ENCODE measurements around the gene GPT2. TPM values are rescaled to one million over a fixed set of nuclear protein-coding genes. Genes with fewer than 3 reads are reported as not detected.
"Not testable (repeated sequence)": the region's sequence is repeated elsewhere in the genome, so short reads cannot be mapped to it uniquely, and the experiment has no call there.

GPT2 gene
- total and polyA plus RNA-seq, 7 donors = 25.7 to 110 (median 52.5) TPM

GRCh38 chr16:46862555-46863447 lies 21.4 kb upstream of the GPT2 start:
- H3K27ac ChIP-seq = peak overlapping the region; percentile 76
- TF ChIP-seq CTCF (IDR thresholded peaks at IDR 0.05) = no peak
- peaks cover 12% of the 10 kb centered on the region for H3K4me1 ChIP-seq
- intact Hi-C loops (cut with DNase I) = no loop called here
- no peaks in the 10 kb centered on the region for H3K27me3 ChIP-seq (ENCODE audit: insufficient read depth in 3 of 3, low read length in 2 of 3)
- no peaks in the 10 kb centered on the region for H3K9me3 ChIP-seq
- H3K4me3 ChIP-seq = no peak overlapping the region
- DNase-seq (no peak), ATAC-seq (peak; percentile 44 to 81 (median 47))
- 53 to 65% (median 58%) methylated on average over 16 of the region's 16 CpGs for WGBS, 3 donors
- no peaks in the 10 kb centered on the region for H3K36me3 ChIP-seq (ENCODE audit: insufficient read depth in 1 of 2, low read depth in 1 of 2)

DNA sequence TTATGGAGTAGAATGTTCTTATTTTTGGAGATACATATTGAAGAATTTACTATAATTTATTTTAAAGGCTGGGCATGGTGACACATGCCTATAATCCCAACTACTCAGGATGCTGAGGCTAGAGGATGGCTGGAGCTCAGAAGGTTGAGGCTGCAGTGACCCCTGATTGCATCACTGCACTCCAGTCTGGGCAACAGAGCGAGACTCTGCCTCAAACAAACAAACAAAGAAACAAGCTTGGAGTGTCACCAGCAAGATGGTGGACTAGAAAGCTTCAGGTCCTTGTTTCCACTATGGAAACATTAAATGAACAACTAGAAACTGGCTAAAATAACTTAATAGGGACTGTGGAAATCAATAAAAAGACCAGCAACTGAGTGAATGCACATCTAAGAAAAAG lies 17.9 kb upstream of the GPT2 start:
- Histone ChIP-seq H3K4me3 (no peak overlapping the region), H3K27ac (no peak overlapping the region), H3K27me3 (ENCODE audit: insufficient read depth in 3 of 3, low read length in 2 of 3) (no peaks in the 10 kb centered on the region), H3K4me1 (peaks cover 5% of the 10 kb centered on the region), H3K36me3 (ENCODE audit: insufficient read depth in 1 of 2, low read depth in 1 of 2) (no peaks in the 10 kb centered on the region), H3K9me3 (no peaks in the 10 kb centered on the region)
- ATAC-seq = no peak
- intact Hi-C loops (cut with DNase I) = loop anchor here in 1 of 2 donors (5.0 kb wide), 1 partner anchor 161 kb away; no protein-coding TSS in a partner anchor
- 82 to 89% (median 89%) methylated on average over 1 of the region's 1 CpG for WGBS, 3 donors
- TF ChIP-seq CTCF (IDR thresholded peaks at IDR 0.05) = no peak
- no peak for DNase-seq

DNA sequence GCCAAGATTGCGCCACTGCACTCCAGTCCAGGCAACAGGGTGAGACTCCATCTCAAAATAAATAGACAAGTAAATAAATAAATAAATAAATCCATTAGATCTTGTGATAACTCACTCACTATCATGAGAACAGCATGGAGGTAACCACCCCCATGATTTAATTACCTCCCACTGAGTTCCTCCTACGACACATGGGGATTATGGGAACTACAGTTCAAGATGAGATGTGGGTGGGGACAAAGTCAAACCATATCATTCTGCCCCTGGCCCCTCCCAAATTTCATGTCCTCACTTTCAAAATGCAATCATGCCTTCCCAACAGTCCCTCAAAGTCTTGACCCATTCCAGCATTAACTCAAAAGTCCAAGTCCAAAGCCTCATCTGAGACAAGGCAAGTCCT lies 16.7 kb upstream of the GPT2 start:
- not testable (repeated sequence) for H3K9me3 ChIP-seq; H3K27ac ChIP-seq; ATAC-seq; H3K4me3 ChIP-seq; DNase-seq; H3K36me3 ChIP-seq (ENCODE audit: insufficient read depth in 1 of 2, low read depth in 1 of 2); H3K27me3 ChIP-seq (ENCODE audit: insufficient read depth in 3 of 3, low read length in 2 of 3); H3K4me1 ChIP-seq
- WGBS, 3 donors = 96 to 98% (median 97%) methylated on average over 2 of the region's 2 CpGs
- intact Hi-C loops (cut with DNase I) = loop anchor here in 1 of 2 donors (5.0 kb wide), 1 partner anchor 160 kb away; no protein-coding TSS in a partner anchor

DNA sequence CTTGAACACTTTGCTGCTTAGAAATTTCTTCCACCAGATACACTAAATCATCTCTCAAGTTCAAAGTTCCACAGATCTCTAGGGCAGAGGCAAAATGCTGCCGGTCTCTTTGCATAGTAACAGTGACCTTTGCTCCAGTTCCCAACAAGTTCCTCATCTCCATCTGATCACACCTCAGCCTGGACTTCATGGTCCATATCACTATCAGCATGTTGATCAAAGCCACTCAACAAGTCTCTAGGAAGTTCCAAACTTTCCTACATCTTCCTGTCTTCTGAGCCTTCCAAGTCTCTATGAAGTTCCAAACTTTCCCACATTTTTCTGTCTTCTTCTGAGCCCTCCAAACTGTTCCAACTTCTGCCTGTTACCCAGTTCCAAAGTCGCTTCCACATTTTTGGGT lies 15.3 kb upstream of the GPT2 start:
- not testable (repeated sequence) for H3K4me1 ChIP-seq; H3K4me3 ChIP-seq; H3K36me3 ChIP-seq (ENCODE audit: insufficient read depth in 1 of 2, low read depth in 1 of 2); H3K9me3 ChIP-seq; H3K27ac ChIP-seq; ATAC-seq; DNase-seq; H3K27me3 ChIP-seq (ENCODE audit: insufficient read depth in 3 of 3, low read length in 2 of 3)
- intact Hi-C loops (cut with DNase I) = loop anchor here in 1 of 2 donors (5.0 kb wide), 1 partner anchor 158 kb away; no protein-coding TSS in a partner anchor
- WGBS, 3 donors = 76 to 86% (median 76%) methylated on average over 2 of the region's 2 CpGs

GRCh38 chr16:46871597-46871996 lies 12.6 kb upstream of the GPT2 start:
- WGBS, 3 donors = 70 to 80% (median 72%) methylated on average over 8 of the region's 8 CpGs
- ATAC-seq (no peak), DNase-seq (no peak)
- TF ChIP-seq CTCF (IDR thresholded peaks at IDR 0.05) = no peak
- H3K9me3 ChIP-seq = no peaks in the 10 kb centered on the region
- no peak overlapping the region for H3K4me3 ChIP-seq
- no peaks in the 10 kb centered on the region for H3K4me1 ChIP-seq
- no peaks in the 10 kb centered on the region for H3K27me3 ChIP-seq (ENCODE audit: insufficient read depth in 3 of 3, low read length in 2 of 3)
- intact Hi-C loops (cut with DNase I) = no loop called here
- H3K36me3 ChIP-seq (ENCODE audit: insufficient read depth in 1 of 2, low read depth in 1 of 2) = no peaks in the 10 kb centered on the region
- H3K27ac ChIP-seq = no peak overlapping the region

Data from psoas muscle (tissue), 8 donors.